Transverse colon (tissue), 4 donors: ENCODE measurements around the gene KCNK5.

Experiments
- EP300 ChIP-seq: sonication (generic); formaldehyde crosslinking; IDR thresholded peaks from one replicate; pipeline ENCODE4 v1.6.1; 2017; ENCODE audit warnings: antibody characterized with exemption, low read depth
- POLR2A ChIP-seq: fragments of 450-650 bp; IDR thresholded peaks from one replicate; pipeline ENCODE4 v1.6.1; 2016; ENCODE audit warnings: antibody characterized with exemption, mild to moderate bottlenecking, moderate library complexity
- POLR2AphosphoS5 ChIP-seq, 3 donors: sonication (generic); formaldehyde crosslinking; IDR thresholded peaks; one replicate each; pipeline ENCODE4 v1.6.1; 2016; ENCODE audit warnings: antibody characterized with exemption in 3 of 3
- TF ChIP-seq, protein P1 (sequence below), 5 experiments: fragments of 200-600 bp in 3 of 5; fragments of 450-650 bp in 2 of 5; sonication (generic) in 3 of 5; IDR thresholded peaks; 1 replicate in 2 of 5; 2 replicates in 3 of 5; pipeline ENCODE4 v1.5.1; 2016 to 2017; ENCODE audit warnings: antibody characterized with exemption in 5 of 5, inconsistent platforms in 3 of 5, mild to moderate bottlenecking in 2 of 5, moderate library complexity in 1 of 5

GRCh38 chr6:39153766-39154397 is 75.4 kb downstream of the KCNK5 start:
- TF ChIP-seq, protein P1, sequence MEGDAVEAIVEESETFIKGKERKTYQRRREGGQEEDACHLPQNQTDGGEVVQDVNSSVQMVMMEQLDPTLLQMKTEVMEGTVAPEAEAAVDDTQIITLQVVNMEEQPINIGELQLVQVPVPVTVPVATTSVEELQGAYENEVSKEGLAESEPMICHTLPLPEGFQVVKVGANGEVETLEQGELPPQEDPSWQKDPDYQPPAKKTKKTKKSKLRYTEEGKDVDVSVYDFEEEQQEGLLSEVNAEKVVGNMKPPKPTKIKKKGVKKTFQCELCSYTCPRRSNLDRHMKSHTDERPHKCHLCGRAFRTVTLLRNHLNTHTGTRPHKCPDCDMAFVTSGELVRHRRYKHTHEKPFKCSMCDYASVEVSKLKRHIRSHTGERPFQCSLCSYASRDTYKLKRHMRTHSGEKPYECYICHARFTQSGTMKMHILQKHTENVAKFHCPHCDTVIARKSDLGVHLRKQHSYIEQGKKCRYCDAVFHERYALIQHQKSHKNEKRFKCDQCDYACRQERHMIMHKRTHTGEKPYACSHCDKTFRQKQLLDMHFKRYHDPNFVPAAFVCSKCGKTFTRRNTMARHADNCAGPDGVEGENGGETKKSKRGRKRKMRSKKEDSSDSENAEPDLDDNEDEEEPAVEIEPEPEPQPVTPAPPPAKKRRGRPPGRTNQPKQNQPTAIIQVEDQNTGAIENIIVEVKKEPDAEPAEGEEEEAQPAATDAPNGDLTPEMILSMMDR (IDR thresholded peaks at IDR 0.05) = no peak
- TF ChIP-seq EP300 (no peak), POLR2A (no peak), POLR2AphosphoS5 (IDR thresholded peaks at IDR 0.05) (no peak)
